ENCODE data around the gene BMPER. TPM values are rescaled to one million over a fixed set of nuclear protein-coding genes. Genes with fewer than 3 reads are reported as not detected.
A peak's percentile ranks its signal among the peaks of the same experiment; 100 is the strongest.

The BMPER gene
- total and polyA plus RNA-seq, 8 donors, result 0.14 to 1.6 (median 0.46) TPM

- 39 to 56% methylated on average over 2 of the region's 2 CpGs for WGBS, 2 donors
- Histone ChIP-seq H3K27ac (no peak overlapping the region), H3K36me3 (no peaks in the 10 kb centered on the region), H3K4me3 (no peak overlapping the region), H3K9me3 (no peaks in the 10 kb centered on the region), H3K27me3 (no peaks in the 10 kb centered on the region), H3K4me1 (no peaks in the 10 kb centered on the region)
- no peak for ATAC-seq
- intact Hi-C loops (cut with DNase I), result no loop called here
- TF ChIP-seq CTCF (IDR thresholded peaks at IDR 0.05), result no peak
- DNase-seq, result no peak
- FAIRE-seq, result no peak
Observed at GRCh38 chr7:34073676-34074075, 168.3 kb downstream of the BMPER start.

GRCh38 chr7:34074421-34074820 is 169.1 kb downstream of the BMPER start:
- TF ChIP-seq CTCF (IDR thresholded peaks at IDR 0.05), result no peak
- intact Hi-C loops (cut with DNase I), result no loop called here
- no peak for FAIRE-seq
- Histone ChIP-seq H3K27me3 (no peaks in the 10 kb centered on the region), H3K4me3 (no peak overlapping the region), H3K4me1 (no peaks in the 10 kb centered on the region), H3K36me3 (no peaks in the 10 kb centered on the region), H3K27ac (no peak overlapping the region), H3K9me3 (no peaks in the 10 kb centered on the region)
- WGBS, 2 donors, result 60 to 68% methylated on average over 7 of the region's 7 CpGs
- ATAC-seq, result no peak
- no peak for DNase-seq

DNA sequence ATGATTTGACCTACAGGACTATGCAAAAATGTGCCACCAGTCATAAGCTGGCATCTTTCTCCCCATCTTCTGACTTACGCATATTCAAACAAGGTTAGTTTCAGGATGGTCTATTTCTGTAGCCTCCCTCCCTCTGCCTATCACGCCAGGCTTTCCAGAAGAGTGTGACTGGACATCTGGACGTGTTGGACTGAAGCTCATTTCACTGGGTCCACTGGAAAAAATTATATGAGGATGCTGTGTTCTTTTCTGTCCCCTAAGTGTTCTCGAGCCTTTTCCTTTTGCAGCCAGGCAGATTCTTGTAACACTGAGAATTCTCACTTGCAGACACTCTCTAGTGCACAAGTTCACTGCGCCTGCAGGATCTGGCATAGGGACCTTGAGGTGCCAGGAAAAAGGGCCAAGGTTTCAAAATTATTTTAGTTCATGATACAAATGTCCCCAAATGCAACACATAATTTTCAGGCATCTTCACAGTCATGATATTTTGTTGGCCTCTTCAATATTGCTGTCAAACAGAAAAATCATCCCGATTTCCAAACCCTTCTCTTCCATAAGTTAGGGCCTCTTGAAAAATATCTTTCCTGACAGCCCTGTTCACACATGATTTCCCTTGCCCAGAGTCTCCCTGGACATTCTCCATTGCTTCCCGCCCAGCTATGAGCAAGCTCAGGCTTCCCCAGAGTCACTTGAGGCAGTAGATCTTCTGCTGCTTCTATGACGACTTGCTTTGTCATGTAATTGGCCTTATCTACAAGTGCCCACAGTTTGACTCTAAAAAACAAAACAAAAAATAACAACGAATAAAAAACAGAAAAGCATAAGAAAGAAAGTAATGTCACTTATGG is 170.4 kb downstream of the BMPER start:
- WGBS, 2 donors, result 62 to 71% methylated on average over 9 of the region's 9 CpGs
- ATAC-seq, result peak in 1 of 4 donors; percentile 35
- DNase-seq, result no peak

GRCh38 chr7:34077168-34077567 is 171.8 kb downstream of the BMPER start:
- 69 to 77% methylated on average over 2 of the region's 2 CpGs for WGBS, 2 donors
- no peak overlapping the region for H3K27ac ChIP-seq
- H3K36me3 ChIP-seq, result no peaks in the 10 kb centered on the region
- ATAC-seq (no peak), DNase-seq (no peak), FAIRE-seq (no peak)
- no peak for TF ChIP-seq CTCF (IDR thresholded peaks at IDR 0.05)
- no peaks in the 10 kb centered on the region for H3K9me3 ChIP-seq
- no peaks in the 10 kb centered on the region for H3K4me1 ChIP-seq
- intact Hi-C loops (cut with DNase I), result no loop called here
- no peak overlapping the region for H3K4me3 ChIP-seq
- no peaks in the 10 kb centered on the region for H3K27me3 ChIP-seq

More for the DNA sequence above, 170.4 kb downstream of the BMPER start:
- Histone ChIP-seq H3K4me3 (no peak overlapping the region), H3K4me1 (no peaks in the 10 kb centered on the region), H3K27ac (no peak overlapping the region), H3K36me3 (no peaks in the 10 kb centered on the region), H3K27me3 (no peaks in the 10 kb centered on the region), H3K9me3 (no peaks in the 10 kb centered on the region)
- FAIRE-seq, result no peak
- intact Hi-C loops (cut with DNase I), result no loop called here
- no peak for TF ChIP-seq CTCF (IDR thresholded peaks at IDR 0.05)

- intact Hi-C loops (cut with DNase I), result no loop called here
- no peak for ATAC-seq
Observed at GRCh38 chr7:34078864-34079263, 173.5 kb downstream of the BMPER start.

More at GRCh38 chr7:34078864-34079263, 173.5 kb downstream of the BMPER start:
- no peaks in the 10 kb centered on the region for H3K9me3 ChIP-seq
- H3K36me3 ChIP-seq, result no peaks in the 10 kb centered on the region
- H3K27ac ChIP-seq, result no peak overlapping the region
- DNase-seq, result peak in 2 of 6 donors; percentile 38 to 56
- H3K4me3 ChIP-seq, result no peak overlapping the region
- WGBS, 2 donors, result 64 to 66% methylated on average over 30 of the region's 30 CpGs
- no peak for FAIRE-seq
- no peaks in the 10 kb centered on the region for H3K4me1 ChIP-seq
- no peaks in the 10 kb centered on the region for H3K27me3 ChIP-seq
- TF ChIP-seq CTCF (IDR thresholded peaks at IDR 0.05), result no peak
